ENCODE measurements around the gene ERN1.
"Not testable (repeated sequence)": the region's sequence is repeated elsewhere in the genome, so short reads cannot be mapped to it uniquely, and the experiment has no call there.

ERN1 gene

DNA sequence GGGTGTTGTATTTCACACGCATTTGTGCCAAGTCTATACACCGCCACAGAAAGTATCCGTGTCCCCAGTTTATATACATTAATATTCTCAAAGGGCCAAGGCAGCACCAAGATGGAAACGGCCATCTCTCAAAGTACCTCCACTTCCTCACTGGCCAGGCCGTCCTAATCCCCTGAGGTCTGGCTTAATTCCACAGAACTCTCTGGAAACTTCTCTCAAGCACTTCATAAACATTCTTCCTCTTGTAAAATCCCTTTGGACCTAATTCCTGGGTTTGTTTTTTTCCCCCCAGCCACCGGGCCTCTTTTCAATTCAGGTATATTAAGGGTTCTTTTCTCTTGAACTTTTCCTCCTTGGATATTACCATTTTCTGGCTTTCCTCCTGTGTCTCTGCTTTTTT, 5.1 kb upstream of the ERN1 start:
- no peak for DNase-seq (ENCODE audit: low spot score)

DNA sequence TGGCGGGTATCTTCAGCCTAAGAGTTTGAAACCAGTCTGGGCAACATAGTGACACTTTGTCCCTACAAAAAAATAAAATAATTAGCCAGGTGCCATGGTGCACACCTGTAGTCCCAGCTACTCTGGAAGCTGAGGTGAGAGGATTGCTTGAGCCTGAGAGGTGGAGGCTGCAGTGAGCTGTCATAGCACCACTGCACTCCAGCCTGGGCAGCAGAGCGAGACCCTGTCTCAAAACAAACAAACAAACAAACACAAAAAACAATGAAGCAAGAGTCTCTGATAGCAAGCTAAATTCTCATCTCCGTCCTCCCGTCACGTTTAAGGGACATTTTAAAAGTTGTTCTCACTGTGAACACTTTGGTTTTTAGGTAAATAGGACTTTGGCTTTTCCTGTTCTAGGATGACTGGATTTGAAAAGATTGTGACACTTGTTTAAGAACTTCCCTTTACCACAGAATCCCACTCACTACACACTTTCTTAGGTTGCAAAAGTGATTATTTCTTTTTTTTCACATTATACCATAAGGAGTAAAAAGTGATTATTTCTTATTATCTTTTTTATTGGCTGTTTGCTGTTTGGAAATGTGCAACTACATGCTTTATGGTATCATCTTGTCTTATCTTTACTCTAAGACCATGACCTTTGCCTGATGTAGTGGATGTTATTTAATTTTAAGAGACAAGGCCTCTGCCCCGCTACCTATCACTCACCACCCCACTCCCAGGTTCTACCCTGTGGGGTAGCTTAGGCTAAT, 4.4 kb upstream of the ERN1 start:
- DNase-seq (ENCODE audit: low spot score), result no peak

DNA sequence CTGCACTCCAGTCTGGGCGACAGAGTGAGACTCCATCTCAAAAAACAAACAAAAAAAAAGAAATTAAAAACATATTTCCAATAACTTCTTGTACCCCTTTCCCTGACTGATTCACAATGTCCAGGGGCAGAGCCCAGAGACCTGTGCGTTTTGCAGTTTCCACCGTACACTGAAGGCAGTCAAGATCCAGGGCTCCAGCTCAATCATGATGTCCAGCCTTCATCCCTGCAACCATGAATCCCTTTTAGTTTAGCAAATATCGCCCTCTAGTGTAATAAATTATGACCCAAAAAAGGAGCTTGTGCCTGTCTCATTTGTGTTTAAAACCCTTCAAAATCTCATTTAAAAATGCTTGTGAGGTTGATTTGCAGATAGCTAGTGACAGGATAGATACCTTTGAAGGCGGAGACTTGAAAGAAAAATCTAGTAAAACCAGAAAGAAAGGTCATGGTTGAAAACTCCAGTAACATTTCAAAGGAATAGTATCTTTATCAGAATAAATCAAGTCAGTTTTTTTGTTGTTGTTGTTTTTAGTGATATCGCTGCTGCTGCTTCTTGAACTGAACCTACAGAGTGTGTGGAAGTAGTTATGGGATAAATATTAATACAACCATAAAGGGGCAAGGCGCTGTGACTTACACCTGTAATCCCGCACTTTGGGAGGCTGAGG, 3.7 kb upstream of the ERN1 start:
- DNase-seq (ENCODE audit: low spot score), result peak; percentile 78

DNA sequence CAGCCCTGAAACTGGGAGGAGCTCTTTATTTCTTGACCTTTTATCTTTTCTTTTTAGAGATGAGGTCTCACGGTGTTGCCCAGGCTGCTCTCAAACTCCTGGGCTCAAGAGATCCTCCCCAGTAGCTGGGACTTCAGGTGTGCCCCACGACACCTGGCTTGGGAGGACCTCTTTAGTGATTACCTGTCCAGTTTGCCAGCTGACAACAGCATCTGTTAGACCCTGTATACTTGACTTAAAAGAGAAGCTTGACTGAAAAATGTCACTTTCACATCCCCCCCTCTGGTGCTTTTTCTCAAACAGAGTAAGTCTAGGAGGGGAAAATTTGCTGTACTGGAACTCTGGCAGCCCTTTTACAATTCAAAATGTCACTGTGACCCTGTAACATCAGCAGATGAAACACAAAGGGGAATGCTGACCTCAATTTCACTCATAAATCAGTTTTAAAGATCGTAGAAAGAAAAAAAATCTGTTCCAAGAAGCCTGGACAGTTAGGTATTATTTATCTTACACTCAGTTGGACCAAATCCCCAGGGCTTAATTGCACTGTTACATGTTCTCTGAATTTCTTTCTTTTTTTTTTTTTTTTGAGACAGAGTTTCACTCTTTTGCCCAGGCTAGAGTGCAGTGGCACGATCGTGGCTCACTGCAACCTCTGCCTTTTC, 1.8 kb upstream of the ERN1 start:
- no peak for DNase-seq (ENCODE audit: low spot score)

DNA sequence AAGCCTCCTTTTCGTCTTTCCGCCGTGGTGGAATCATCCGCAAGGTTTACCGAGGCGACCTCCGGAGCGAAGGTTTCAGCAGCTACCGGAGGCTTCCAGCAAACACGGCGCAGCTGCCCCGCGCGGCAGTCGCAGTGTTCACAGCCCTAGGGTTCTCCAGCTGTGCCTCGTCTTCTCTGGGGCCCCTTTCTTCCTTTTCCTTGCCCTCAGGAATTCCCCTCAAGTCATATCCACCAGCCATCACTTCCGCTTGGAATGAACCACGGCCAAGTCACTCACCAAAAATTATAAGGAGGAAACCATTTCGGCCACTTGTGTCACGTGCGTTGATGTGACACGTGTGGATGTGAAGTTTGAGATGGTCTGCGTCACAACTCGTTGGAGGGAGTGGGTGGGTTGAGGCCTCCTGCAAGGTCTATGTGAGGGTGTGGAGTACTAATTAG, 636 bp upstream of the ERN1 start:
- peak; percentile 25 for DNase-seq (ENCODE audit: low spot score)

DNA sequence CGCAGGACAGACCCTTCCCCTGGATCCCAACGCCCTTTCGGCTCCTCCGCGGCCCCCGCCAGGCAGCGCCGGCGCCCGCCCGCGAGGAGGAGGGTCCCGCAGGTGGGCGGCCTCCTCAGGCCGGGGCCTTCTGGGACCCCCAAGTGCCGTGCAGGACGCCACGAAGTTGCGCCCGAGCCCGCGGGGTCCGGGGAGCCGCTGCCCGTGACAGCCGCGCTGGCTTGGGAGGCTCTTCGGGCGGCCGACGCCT, 504 bp downstream of the ERN1 start:
- DNase-seq (ENCODE audit: low spot score), result no peak

DNA sequence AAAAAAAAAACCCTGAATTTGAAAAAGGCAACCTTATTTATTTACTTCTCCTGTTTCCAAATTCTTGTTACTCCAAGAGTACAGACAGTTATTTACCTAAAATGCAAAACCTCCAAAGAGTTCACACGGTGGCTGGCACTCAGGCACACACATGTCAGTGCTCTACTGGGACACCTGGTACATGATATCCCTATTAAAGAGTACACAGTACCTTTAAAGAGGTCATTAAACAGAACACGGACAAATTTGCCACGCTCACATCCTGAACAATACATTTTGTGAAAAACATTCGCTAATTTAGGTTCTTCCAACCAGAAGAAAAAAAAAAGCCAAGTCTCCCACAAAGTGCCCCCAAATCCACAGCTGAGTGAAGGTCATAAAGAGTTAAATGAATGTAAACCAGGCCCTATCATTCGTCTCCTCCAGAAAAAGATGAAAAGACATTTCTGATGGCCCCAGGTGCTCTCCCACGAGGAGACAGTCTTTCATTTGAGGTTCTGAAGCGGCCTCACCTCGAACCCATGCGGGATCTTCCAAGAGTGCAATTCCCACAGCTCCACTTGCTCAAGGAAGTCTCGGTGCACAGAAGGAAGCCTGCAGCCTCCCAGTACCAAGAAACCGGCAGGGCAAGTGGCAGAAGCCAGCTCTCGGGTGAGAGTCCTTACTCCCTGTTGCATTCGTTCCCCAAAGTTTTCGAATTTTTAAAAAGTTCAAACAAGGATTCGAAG, 993 bp downstream of the ERN1 start:
- no peak for DNase-seq (ENCODE audit: low spot score)

DNA sequence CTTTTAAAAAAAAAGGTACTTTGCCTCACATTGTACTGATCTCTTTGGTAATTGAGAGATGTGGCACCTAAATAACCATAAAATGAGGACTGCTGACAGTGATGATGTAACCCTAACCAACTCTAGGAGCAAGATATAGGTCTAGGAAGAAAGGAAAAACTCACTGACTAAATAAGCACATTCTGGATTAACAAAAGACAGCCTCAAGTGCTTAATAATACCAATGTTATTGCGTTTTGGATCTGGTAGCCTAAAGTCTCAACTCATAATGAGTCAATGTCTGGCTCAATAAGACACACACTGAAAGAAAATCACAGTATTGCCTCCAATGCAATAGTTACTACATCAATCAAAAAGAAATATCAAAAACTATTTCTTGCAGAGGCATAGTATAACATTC, 3.0 kb downstream of the ERN1 start:
- DNase-seq (ENCODE audit: low spot score), result no peak

DNA sequence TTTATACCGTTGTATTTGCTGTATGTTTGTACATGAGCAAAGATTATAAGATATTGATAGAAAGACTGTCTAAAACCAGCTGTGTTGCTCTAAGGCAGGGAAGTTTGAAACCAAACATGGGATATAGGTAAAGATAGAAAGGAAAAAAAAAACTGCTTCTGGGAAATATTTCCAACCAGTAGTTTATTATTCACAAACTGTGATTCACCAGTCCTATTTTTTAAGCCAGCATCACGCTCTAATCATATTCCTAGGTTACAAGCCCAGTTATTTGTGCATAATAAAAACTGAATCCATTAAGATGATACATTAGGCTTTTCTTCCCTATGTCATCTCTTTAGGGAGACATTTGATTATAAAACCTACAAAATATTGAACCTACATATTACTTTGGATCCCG, 4.0 kb downstream of the ERN1 start:
- no peak for DNase-seq (ENCODE audit: low spot score)

DNA sequence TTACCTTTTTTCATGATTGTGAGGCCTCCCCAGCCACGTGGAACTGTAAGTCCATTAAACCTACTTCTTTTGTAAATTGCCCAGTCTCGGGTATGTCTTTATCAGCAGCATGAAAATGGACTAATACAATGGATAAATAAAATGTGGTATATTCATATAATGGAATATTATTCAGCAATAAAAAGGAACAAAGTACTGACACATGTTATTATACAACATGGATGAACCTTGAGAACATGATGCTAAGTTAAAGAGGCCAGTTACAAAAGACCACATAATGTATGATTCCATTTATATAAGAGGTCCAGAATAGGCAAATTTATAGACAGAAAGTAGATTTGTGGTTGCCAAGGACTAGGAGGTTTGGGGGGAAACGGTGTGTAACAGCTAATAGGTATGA, 5.3 kb downstream of the ERN1 start:
- DNase-seq (ENCODE audit: low spot score), result no peak

DNA sequence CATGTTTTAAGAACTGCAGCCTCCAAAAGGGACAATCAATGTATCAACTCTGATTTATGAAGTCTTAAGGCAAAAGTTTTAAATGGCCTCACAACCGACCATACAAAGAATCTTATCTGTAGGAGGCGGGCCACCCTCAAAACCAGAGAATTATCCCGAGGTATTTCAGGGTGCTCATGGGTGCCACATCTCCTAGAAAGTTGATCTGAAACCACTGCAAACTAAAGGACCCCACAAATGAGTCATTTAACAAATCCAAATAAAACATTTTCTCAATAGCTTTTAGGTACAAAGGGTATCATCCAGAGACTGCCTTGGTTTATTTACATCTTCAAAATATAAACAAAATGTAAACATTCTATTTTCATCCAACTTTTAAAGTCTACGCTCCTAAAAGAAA, 6.8 kb downstream of the ERN1 start:
- DNase-seq (ENCODE audit: low spot score), result no peak

DNA sequence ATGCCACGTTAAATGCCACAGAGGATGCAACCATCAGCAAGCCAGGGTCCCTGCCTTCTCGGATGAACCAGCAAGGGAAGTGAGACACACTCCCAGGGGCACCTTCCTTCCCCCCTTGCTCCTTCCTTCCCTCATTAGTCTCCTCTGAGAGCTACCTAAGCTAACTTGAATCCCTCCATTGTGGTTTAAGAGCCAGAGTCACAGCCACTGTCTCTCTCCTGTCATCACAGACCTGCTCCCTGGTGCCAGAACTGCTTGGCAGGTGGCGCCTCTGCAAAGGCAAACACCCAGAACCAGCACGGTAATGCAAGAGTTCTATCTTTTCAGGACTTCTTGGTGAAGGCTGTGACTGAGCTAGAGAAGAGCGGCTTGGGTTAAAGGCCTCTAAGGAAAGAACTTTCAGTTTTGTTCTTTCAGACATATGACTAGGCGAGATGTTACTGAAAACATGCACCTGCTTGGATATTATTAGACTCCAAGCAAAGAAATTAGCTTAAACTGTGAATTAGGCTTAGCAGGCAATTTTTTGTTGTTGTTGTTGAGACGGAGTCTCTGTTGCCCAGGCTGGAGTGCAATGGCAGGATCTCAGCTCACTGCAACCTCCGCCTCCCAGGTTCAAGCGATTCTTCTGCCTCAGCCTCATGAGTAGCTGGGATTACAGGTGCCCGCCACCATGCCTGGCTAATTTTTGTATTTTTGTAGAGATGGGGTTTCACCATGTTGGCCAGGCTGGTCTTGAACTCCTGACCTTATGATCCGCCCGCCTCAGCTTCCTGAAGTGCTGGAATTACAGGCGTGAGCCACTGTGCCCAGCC, 8.8 kb downstream of the ERN1 start:
- DNase-seq (ENCODE audit: low spot score), result not testable (repeated sequence)

DNA sequence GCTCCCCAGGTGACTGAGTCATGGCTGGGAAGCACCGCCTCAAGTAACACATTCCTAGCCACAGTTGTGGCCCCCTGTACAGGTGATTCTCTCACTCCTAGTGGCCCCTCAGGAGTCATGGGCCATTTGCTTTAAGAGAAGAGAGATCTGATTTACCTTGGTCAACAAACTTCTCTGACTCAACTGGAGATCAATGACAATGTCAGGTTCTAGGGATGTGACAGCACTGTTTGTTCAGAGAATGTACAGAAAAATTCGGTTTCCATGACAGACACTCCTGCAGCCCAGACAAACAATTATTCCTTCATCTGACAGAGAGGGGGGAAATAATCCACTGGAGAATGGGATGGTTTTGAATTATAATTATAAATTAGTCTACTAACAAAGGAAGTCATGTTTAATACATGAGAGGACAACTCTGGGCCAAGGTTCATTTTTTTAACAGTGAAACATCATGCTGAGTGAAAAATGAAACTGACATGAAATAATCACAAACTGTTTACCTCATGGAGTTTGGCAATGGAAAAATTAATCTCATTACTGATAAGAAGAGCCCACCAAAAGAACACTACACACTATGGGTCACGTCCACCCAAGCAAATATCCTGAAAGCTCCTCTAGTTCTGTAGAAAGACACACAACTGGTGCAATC, 9.7 kb downstream of the ERN1 start:
- DNase-seq (ENCODE audit: low spot score), result no peak

DNA sequence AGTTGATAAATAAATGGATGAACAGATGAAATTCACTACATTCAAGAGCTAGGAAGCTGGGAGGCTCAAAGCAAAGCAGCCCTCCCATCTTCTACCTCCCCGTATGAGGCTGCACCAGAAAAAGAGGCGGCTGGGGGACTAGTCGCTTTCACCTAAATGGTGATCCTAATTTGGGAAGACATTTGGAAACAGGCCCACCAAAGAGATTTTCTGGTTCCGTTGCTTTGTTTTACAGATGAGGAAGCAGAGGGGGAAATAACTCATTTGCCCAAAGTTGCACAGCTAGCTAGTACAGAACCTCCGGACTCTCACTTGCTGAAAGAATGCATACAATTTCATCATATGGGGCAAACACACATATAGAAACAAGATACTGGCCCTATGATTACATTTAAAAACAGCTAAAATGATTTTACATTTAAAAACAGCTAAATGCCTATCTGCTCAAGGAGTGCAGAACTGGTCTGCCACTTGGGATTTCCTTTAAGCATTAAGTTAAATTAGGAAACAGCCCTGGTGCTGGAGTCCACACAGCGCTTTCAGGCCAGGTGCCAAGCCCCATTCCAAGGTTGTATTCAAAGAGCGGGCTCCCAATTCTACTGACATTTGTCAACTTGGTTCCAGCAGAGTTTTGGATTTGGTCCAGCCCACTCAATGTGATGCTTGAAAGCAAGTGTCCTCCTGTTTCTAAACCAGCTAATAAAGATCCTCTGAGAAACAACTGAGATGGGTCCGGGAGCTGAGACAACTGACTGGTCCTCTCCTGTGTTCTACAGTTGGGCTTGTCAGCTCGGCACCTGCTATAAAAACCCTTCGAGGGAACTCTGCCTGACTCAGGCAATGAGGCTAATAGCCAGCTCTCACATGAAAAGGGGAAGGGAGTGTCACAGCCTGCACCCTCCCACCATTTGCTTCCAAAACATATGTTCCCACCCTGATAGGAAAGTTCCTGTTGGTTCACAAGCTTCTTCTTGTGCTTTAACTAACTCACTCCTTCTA, 11.7 kb downstream of the ERN1 start:
- DNase-seq (ENCODE audit: low spot score), result peak; percentile 50

DNA sequence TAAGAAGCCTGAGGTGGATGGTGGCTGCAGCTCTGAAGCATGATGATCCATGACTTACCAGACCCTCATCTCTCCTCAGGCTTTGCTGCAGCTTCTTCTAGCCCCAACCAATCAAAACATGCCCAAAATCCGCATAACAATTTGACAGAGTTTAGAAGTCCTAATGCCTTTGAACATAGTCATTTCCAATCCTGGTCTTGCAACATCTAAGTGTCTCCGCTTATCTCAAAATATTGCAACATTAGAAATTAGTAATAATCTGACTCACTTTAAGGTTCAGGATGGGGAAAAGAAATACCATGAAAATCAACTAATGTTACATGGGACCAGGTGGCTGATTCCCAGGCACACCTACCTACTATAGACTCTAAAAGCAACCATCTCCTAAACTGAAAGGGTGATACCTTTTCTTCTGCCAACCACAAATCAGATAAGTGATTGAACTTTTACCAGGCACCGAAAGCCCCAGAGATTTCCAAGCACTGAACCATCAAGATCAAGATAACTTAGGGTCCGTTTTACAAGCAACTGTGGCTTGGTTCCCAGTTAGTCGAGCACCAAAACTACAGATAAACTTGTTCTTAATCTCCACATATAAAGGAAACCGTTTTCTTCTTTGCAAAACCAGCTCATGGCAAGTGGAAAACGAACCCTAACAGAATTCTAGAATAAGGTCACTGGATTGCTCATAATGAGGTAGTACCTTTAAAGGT, 14.0 kb downstream of the ERN1 start:
- no peak for DNase-seq (ENCODE audit: low spot score)

DNA sequence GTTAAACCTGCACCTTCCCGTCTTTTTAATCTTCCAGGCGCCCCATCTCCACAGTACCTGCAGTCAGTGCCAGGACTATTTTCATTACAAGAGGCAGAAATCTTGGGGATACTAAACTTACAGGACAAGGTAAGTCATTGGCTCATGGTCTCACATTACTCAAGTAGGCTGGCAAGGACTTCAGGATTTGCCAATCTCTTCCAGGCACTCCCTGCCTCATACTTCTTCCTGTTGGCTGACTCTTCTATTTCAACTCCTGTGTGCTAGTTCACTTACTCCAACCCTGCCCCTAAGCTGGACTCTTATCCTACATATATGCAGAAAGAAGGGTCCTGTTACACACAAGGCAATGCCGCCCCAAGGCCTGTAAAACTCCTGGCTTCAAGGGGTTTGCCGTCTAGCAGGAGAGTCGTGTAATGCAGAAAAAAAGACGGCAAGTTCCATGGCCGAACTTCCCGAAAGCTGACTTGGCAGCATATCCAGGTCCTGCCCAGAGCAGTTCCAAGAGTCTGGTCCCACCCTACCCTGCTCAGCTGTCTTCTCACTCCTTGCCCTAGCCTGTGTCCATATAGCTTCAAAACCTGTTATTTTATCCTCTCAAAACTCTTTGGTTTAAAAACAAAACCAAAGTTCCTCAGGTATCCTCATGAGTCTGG, 14.8 kb downstream of the ERN1 start:
- no peak for DNase-seq (ENCODE audit: low spot score)

DNA sequence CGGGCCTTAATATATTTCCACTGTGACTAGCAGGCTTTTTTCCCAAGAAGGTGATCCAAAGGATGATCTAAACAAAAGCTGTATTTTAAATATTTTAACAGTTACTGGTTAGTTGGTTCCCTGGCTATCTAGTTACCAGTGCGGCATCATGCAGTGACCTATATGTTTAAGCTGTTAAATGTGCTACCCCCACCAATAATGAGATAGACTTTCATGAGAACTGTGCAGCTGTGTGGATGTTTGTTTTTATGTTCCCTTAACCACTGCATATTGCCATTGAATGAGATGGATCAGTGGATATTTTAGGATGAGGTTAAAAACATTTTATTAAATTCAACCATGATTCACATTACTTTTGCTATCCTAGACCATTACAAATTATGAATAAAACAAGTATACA, 16.9 kb downstream of the ERN1 start:
- DNase-seq (ENCODE audit: low spot score), result no peak

DNA sequence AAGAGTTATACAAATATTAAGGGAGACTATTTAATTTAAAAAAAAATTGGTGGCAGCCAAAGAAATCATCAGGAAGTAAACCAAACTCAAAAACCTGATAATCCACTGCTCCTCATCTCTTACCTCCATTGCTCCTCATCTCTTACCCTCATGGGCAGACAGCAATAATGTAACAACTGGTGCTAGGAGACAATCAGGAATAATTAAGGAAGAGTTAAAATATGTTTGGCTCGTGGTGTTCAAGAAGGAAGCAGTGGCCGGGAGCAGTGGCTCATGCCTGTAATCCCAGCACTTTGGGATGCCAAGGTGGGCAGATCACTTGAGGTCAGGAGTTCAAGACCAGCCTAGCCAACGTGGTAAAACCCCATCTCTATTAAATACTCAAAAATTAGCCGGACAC, 18.1 kb downstream of the ERN1 start:
- no peak for DNase-seq (ENCODE audit: low spot score)

All from Ammon's horn (tissue), 1 donor.